Ramos (cell line): ENCODE measurements around the gene POLR2H.
"Not testable (repeated sequence)": the region's sequence is repeated elsewhere in the genome, so short reads cannot be mapped to it uniquely, and the experiment has no call there.

Experiments used
- in situ Hi-C: fragments of 300-500 bp; cut with MboI; formaldehyde crosslinking; loops from one replicate; pipeline ENCODE4 v1.14.3; 2022; ENCODE audit warnings: low sequenced_read_pairs; ENCODE audit not compliant: unreplicated experiment

POLR2H gene

GRCh38 chr3:184335291-184335660, 26.2 kb upstream of the POLR2H start:
- in situ Hi-C loops = no loop called here

GRCh38 chr3:184335661-184336546, 25.6 kb upstream of the POLR2H start:
- in situ Hi-C loops = no loop called here

- in situ Hi-C loops = no loop called here
Measured at GRCh38 chr3:184336547-184337398, 24.7 kb upstream of the POLR2H start.

GRCh38 chr3:184337399-184337714, 24.2 kb upstream of the POLR2H start, which contains the start of gene FAM131A:
FAM131A (plus strand) TSS chr3:184337600; CDS start chr3:184337631, 31 bp downstream.
- in situ Hi-C loops = no loop called here

GRCh38 chr3:184337981-184338380, 23.5 kb upstream of the POLR2H start:
- in situ Hi-C loops = no loop called here

GRCh38 chr3:184338511-184338945, 23.0 kb upstream of the POLR2H start:
- in situ Hi-C loops = no loop called here

- in situ Hi-C loops = no loop called here
Measured at GRCh38 chr3:184339001-184339400, 22.5 kb upstream of the POLR2H start.

- in situ Hi-C loops = not testable (repeated sequence)
Measured at GRCh38 chr3:184339451-184340135, 21.9 kb upstream of the POLR2H start.

GRCh38 chr3:184341925-184342324, 19.6 kb upstream of the POLR2H start:
- in situ Hi-C loops = no loop called here

- in situ Hi-C loops = no loop called here
Measured at GRCh38 chr3:184343200-184343876, 18.2 kb upstream of the POLR2H start.

GRCh38 chr3:184344579-184345316, 16.8 kb upstream of the POLR2H start:
- in situ Hi-C loops = no loop called here

GRCh38 chr3:184345317-184346144, 16.0 kb upstream of the POLR2H start:
- in situ Hi-C loops = no loop called here

GRCh38 chr3:184346480-184347190, 14.9 kb upstream of the POLR2H start:
- in situ Hi-C loops = no loop called here

- in situ Hi-C loops = no loop called here
Measured at GRCh38 chr3:184347321-184348056, 14.0 kb upstream of the POLR2H start.

- in situ Hi-C loops = no loop called here
Measured at GRCh38 chr3:184348057-184348382, 13.5 kb upstream of the POLR2H start.

GRCh38 chr3:184349563-184350470, 11.7 kb upstream of the POLR2H start:
- in situ Hi-C loops = no loop called here
